Neural progenitor cell (in vitro differentiated cells): ENCODE data around the gene PGM2. TPM values are rescaled to one million over a fixed set of nuclear protein-coding genes. Genes with fewer than 3 reads are reported as not detected.

Source experiments
- DNase-seq: peaks from one replicate; pipeline ENCODE4 v3.0.0-alpha.2; 2016; ENCODE audit warnings: low spot score
- H2AFZ ChIP-seq: fragments of 200-600 bp; sonication (generic); replicated peaks from 2 replicates; pipeline ENCODE4 v1.6.1; 2016; ENCODE audit warnings: antibody characterized with exemption
- H3F3A ChIP-seq: fragments of 200-600 bp; sonication (generic); 2 replicates; pipeline ENCODE4 v1.6.1; 2016; ENCODE audit warnings: antibody characterized with exemption, low read depth
- H3K27ac ChIP-seq: fragments of 200-600 bp; sonication (generic); 2 replicates; pipeline ENCODE4 v1.5.1; 2016; ENCODE audit warnings: mild to moderate bottlenecking
- H3K27me3 ChIP-seq: fragments of 200-600 bp; sonication (generic); 2 replicates; pipeline ENCODE4 v1.6.1; 2016; ENCODE audit warnings: mild to moderate bottlenecking, moderate library complexity
- H3K36me3 ChIP-seq: fragments of 200-600 bp; sonication (generic); 2 replicates; pipeline ENCODE4 v1.5.1; 2016
- H3K4me1 ChIP-seq: fragments of 200-600 bp; sonication (generic); 2 replicates; pipeline ENCODE4 v1.6.1; 2016; ENCODE audit warnings: mixed run types
- H3K4me2 ChIP-seq: fragments of 200-600 bp; sonication (generic); 2 replicates; pipeline ENCODE4 v1.6.1; 2016
- H3K4me3 ChIP-seq: fragments of 200-600 bp; sonication (generic); 2 replicates; pipeline ENCODE4 v1.5.1; 2016
- H3K79me2 ChIP-seq: fragments of 200-600 bp; sonication (generic); 2 replicates; pipeline ENCODE4 v1.6.1; 2016; ENCODE audit warnings: low read depth
- H3K9ac ChIP-seq: fragments of 200-600 bp; sonication (generic); 2 replicates; pipeline ENCODE4 v1.6.1; 2016
- H3K9me3 ChIP-seq: fragments of 200-600 bp; sonication (generic); 2 replicates; pipeline ENCODE4 v1.5.1; 2016; ENCODE audit warnings: low read depth
- H4K20me1 ChIP-seq: fragments of 200-600 bp; sonication (generic); 2 replicates; pipeline ENCODE4 v1.6.1; 2016; ENCODE audit warnings: low read depth
- H3K27ac Mint-ChIP-seq: 3 replicates; pipeline ENCODE4 v1.8.0; 2021; ENCODE audit warnings: mixed read lengths
- H3K27me3 Mint-ChIP-seq: 2 replicates; pipeline ENCODE4 v1.8.0; 2022; ENCODE audit warnings: low read depth, mild to moderate bottlenecking, inconsistent platforms, moderate library complexity, mixed read lengths; ENCODE audit not compliant: insufficient read depth
- H3K36me3 Mint-ChIP-seq: 3 replicates; pipeline ENCODE4 v1.8.0; 2021; ENCODE audit warnings: mixed read lengths
- H3K4me1 Mint-ChIP-seq: 3 replicates; pipeline ENCODE4 v1.8.0; 2021; ENCODE audit warnings: mixed read lengths
- H3K4me3 Mint-ChIP-seq: 3 replicates; pipeline ENCODE4 v1.8.0; 2021; ENCODE audit warnings: mild to moderate bottlenecking, moderate library complexity, mixed read lengths
- H3K9me3 Mint-ChIP-seq: 3 replicates; pipeline ENCODE4 v1.8.0; 2020; ENCODE audit warnings: mixed read lengths
- EZH2 ChIP-seq: fragments of 200-600 bp; sonication (generic); IDR thresholded peaks from 2 replicates; pipeline ENCODE4 v1.6.1; 2017; ENCODE audit warnings: antibody characterized with exemption, mild to moderate bottlenecking, moderate library complexity
- EZH2phosphoT487 ChIP-seq: fragments of 200-600 bp; sonication (generic); IDR thresholded peaks from 2 replicates; pipeline ENCODE4 v1.6.1; 2017; ENCODE audit warnings: antibody characterized with exemption
- total RNA-seq: library from RNA; depleted of rRNA; stranded (reverse); fragments of >200 nt; gene quantifications from 2 replicates; pipeline ENCODE4 v1.2.3, GENCODE V29; 2015; ENCODE audit warnings: low replicate concordance
- TF ChIP-seq, protein P1 (sequence below): fragments of 200-600 bp; sonication (generic); IDR thresholded peaks from 2 replicates; pipeline ENCODE4 v1.5.1; 2017; ENCODE audit warnings: antibody characterized with exemption, mild to moderate bottlenecking

PGM2 gene
- total RNA-seq, 1 donor from 2014 or later = 20.1 TPM

DNA sequence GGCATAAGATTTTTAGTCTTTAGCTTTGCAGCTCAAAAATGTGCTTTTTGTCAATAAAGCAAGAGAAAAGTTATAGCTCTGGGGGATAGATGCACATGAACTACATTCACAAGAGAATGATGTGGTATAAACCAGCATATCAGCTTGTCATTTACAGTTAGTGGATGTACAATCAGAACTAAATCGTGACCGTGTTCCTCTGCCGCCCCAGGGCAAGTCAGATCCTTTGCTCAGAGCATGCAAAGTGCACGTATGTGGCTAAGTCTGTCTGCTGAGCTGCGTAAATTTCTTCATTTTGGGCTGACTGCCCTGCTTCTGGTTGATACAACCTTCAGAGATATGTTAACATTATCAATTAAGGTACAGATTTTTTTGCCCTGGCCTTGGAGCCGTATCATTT, 9.3 kb downstream of the PGM2 start:
- Histone ChIP-seq H3K9me3 (no peaks in the 10 kb centered on the region), H3K4me2 (no peak overlapping the region), H3K27ac (no peak overlapping the region), H3K9ac (no peak overlapping the region), H3K79me2 (no peaks in the 10 kb centered on the region), H3K27me3 (no peaks in the 10 kb centered on the region), H3K36me3 (no peaks in the 10 kb centered on the region), H2AFZ (no peak overlapping the region), H3K4me1 (no peaks in the 10 kb centered on the region), H3F3A (no peaks in the 10 kb centered on the region), H3K4me3 (no peak overlapping the region), H4K20me1 (no peaks in the 10 kb centered on the region)
- Mint-ChIP-seq H3K4me1 (no peaks in the 10 kb centered on the region), H3K27ac (no peak overlapping the region), H3K4me3 (no peak overlapping the region), H3K27me3 (no peaks in the 10 kb centered on the region), H3K9me3 (no peaks in the 10 kb centered on the region), H3K36me3 (peaks cover 14% of the 10 kb centered on the region)
- no peak for TF ChIP-seq EZH2phosphoT487
- no peak for TF ChIP-seq EZH2
- TF ChIP-seq, protein P1, sequence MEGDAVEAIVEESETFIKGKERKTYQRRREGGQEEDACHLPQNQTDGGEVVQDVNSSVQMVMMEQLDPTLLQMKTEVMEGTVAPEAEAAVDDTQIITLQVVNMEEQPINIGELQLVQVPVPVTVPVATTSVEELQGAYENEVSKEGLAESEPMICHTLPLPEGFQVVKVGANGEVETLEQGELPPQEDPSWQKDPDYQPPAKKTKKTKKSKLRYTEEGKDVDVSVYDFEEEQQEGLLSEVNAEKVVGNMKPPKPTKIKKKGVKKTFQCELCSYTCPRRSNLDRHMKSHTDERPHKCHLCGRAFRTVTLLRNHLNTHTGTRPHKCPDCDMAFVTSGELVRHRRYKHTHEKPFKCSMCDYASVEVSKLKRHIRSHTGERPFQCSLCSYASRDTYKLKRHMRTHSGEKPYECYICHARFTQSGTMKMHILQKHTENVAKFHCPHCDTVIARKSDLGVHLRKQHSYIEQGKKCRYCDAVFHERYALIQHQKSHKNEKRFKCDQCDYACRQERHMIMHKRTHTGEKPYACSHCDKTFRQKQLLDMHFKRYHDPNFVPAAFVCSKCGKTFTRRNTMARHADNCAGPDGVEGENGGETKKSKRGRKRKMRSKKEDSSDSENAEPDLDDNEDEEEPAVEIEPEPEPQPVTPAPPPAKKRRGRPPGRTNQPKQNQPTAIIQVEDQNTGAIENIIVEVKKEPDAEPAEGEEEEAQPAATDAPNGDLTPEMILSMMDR = no peak
- DNase-seq = no peak

DNA sequence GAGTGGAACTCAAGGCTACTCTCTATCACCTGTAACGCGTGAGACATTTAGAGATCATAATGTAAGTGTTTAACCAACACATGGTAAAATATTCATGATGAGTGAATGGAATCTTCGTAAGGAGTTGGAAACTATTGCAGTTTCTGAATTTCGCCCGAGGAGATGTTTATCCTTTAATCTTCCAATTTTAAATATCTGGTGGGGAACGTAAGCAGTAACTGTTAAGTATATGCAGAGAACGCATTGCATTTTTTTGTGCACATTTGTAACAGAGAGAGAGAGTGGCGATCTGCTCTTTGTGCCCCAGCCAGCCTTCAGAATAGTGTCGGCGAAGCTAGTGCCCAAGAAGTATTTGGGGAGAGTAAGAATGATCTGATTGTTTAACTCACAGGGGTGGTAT, 9.8 kb downstream of the PGM2 start:
- no peak overlapping the region for H3K4me3 ChIP-seq
- H3K27me3 Mint-ChIP-seq = no peaks in the 10 kb centered on the region
- H3K4me1 ChIP-seq = no peaks in the 10 kb centered on the region
- H3K27ac ChIP-seq = no peak overlapping the region
- no peaks in the 10 kb centered on the region for H3F3A ChIP-seq
- H3K4me2 ChIP-seq = no peak overlapping the region
- H3K27me3 ChIP-seq = no peaks in the 10 kb centered on the region
- H3K27ac Mint-ChIP-seq = no peak overlapping the region
- H3K9ac ChIP-seq = no peak overlapping the region
- H3K79me2 ChIP-seq = no peaks in the 10 kb centered on the region
- no peak overlapping the region for H2AFZ ChIP-seq
- no peaks in the 10 kb centered on the region for H4K20me1 ChIP-seq
- no peak for DNase-seq
- peaks cover 13% of the 10 kb centered on the region for H3K36me3 Mint-ChIP-seq
- no peak overlapping the region for H3K4me3 Mint-ChIP-seq
- TF ChIP-seq EZH2phosphoT487 (no peak), EZH2 (no peak)
- TF ChIP-seq, protein P1 = no peak
- no peaks in the 10 kb centered on the region for H3K36me3 ChIP-seq
- no peaks in the 10 kb centered on the region for H3K4me1 Mint-ChIP-seq
- no peaks in the 10 kb centered on the region for H3K9me3 Mint-ChIP-seq
- no peaks in the 10 kb centered on the region for H3K9me3 ChIP-seq

DNA sequence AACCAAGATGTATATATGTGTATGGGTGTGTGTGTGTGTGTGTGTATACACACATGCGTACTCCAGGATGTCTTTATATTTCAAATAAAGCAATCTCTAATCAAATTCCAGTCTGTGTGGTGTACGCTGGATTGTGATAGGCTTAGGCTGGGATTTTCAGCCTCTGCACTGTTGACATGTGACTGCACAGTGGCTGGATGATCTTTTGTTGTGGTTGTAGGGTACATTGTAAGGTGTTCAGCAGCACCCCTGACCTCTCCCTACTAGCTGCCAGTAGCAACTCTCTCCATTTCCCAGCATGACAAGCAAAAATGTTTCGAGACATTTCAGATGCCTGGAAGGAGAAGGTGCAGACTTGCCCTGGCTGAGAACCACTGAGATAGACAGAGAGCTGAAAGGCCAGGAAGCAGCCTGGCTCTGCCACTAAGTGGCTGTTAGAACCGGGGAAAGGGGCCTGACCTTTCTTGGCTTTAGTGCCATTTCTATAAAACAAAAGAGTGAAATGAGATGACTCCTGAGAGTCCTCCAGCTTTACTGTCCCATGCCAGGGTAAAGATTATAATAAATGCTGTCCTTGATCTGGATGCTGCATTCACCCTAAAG, 10.5 kb downstream of the PGM2 start:
- H3K27me3 ChIP-seq = no peaks in the 10 kb centered on the region
- Mint-ChIP-seq H3K9me3 (no peaks in the 10 kb centered on the region), H3K4me3 (no peak overlapping the region), H3K27me3 (no peaks in the 10 kb centered on the region), H3K4me1 (no peaks in the 10 kb centered on the region), H3K27ac (no peak overlapping the region), H3K36me3 (peaks cover 10% of the 10 kb centered on the region)
- no peaks in the 10 kb centered on the region for H3K36me3 ChIP-seq
- DNase-seq = no peak
- no peaks in the 10 kb centered on the region for H3K79me2 ChIP-seq
- TF ChIP-seq, protein P1 = no peak
- TF ChIP-seq EZH2 = no peak
- TF ChIP-seq EZH2phosphoT487 = no peak
- no peaks in the 10 kb centered on the region for H3K4me1 ChIP-seq
- H3K9ac ChIP-seq = no peak overlapping the region
- H4K20me1 ChIP-seq = no peaks in the 10 kb centered on the region
- H3K9me3 ChIP-seq = no peaks in the 10 kb centered on the region
- no peak overlapping the region for H3K4me3 ChIP-seq
- no peaks in the 10 kb centered on the region for H3F3A ChIP-seq
- no peak overlapping the region for H3K4me2 ChIP-seq
- H2AFZ ChIP-seq = no peak overlapping the region
- no peak overlapping the region for H3K27ac ChIP-seq
